SKM-1 (cell line): ENCODE measurements around the gene TCF21.

Experiments
- DNase-seq: peaks from one replicate; lab custom pipeline; 2025; ENCODE audit not compliant: unreplicated experiment; lab: John Stamatoyannopoulos, UW

The TCF21 gene

GRCh38 chr6:133889557-133890403, 867 bp downstream of the TCF21 start:
- DNase-seq: no peak

GRCh38 chr6:133890711-133891148, 1.8 kb downstream of the TCF21 start:
- DNase-seq: no peak

- no peak for DNase-seq
Measured at GRCh38 chr6:133891149-133891926, 2.4 kb downstream of the TCF21 start.

- no peak for DNase-seq
Measured at GRCh38 chr6:133891927-133892812, 3.3 kb downstream of the TCF21 start.

GRCh38 chr6:133892813-133893691, 4.1 kb downstream of the TCF21 start:
- DNase-seq: no peak

GRCh38 chr6:133893946-133894345, 5.0 kb downstream of the TCF21 start:
- no peak for DNase-seq

GRCh38 chr6:133894369-133894768, 5.5 kb downstream of the TCF21 start:
- no peak for DNase-seq

- DNase-seq: no peak
Measured at GRCh38 chr6:133894795-133895358, 6.0 kb downstream of the TCF21 start.

- DNase-seq: no peak
Measured at GRCh38 chr6:133895573-133896343, 6.8 kb downstream of the TCF21 start.

- DNase-seq: no peak
Measured at GRCh38 chr6:133896344-133896721, 7.4 kb downstream of the TCF21 start.

- no peak for DNase-seq
Measured at GRCh38 chr6:133898263-133898662, 9.3 kb downstream of the TCF21 start.

GRCh38 chr6:133899556-133899955, 10.6 kb downstream of the TCF21 start:
- no peak for DNase-seq

GRCh38 chr6:133903855-133904254, 14.9 kb downstream of the TCF21 start:
- DNase-seq: no peak

- DNase-seq: no peak
Measured at GRCh38 chr6:133906050-133906449, 17.1 kb downstream of the TCF21 start.

GRCh38 chr6:133916650-133917151, 27.8 kb downstream of the TCF21 start:
- DNase-seq: peak; percentile 84

GRCh38 chr6:133917781-133918180, 28.9 kb downstream of the TCF21 start:
- DNase-seq: no peak

- no peak for DNase-seq
Measured at GRCh38 chr6:133918208-133918930, 29.5 kb downstream of the TCF21 start.

- no peak for DNase-seq
Measured at GRCh38 chr6:133919362-133919761, 30.4 kb downstream of the TCF21 start.
